ENCODE results near the gene ITPKC. TPM values are rescaled to one million over a fixed set of nuclear protein-coding genes. Genes with fewer than 3 reads are reported as not detected.

The ITPKC gene
- total and polyA plus RNA-seq, 10 of the 15 experiments (the other 5 are each of a cell fraction or from before 2014, with no cell fraction given), result 0.03 to 6.4 (median 3.5) TPM

DNA sequence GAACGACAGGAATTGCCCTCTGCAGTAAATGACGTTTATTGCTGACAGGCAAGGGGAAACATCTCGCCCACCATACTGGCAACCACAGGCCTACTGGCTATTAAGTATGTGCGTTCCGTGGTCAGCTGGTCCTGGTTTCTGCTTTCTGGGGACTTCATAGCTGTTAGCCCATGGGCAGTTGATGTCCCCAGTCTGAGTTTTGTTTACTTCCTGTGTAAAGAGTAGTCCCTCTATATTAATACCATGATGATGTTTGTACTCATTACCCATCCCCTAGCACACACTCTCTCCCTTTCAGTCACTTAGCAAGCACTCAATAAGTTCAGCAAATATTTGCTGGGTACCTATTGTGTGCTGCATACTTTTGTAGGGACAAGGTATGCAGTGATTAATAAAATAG lies 52.0 kb downstream of the ITPKC start (continued):
- TF ChIP-seq, protein P1, sequence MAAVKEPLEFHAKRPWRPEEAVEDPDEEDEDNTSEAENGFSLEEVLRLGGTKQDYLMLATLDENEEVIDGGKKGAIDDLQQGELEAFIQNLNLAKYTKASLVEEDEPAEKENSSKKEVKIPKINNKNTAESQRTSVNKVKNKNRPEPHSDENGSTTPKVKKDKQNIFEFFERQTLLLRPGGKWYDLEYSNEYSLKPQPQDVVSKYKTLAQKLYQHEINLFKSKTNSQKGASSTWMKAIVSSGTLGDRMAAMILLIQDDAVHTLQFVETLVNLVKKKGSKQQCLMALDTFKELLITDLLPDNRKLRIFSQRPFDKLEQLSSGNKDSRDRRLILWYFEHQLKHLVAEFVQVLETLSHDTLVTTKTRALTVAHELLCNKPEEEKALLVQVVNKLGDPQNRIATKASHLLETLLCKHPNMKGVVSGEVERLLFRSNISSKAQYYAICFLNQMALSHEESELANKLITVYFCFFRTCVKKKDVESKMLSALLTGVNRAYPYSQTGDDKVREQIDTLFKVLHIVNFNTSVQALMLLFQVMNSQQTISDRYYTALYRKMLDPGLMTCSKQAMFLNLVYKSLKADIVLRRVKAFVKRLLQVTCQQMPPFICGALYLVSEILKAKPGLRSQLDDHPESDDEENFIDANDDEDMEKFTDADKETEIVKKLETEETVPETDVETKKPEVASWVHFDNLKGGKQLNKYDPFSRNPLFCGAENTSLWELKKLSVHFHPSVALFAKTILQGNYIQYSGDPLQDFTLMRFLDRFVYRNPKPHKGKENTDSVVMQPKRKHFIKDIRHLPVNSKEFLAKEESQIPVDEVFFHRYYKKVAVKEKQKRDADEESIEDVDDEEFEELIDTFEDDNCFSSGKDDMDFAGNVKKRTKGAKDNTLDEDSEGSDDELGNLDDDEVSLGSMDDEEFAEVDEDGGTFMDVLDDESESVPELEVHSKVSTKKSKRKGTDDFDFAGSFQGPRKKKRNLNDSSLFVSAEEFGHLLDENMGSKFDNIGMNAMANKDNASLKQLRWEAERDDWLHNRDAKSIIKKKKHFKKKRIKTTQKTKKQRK (IDR thresholded peaks at IDR 0.05; ENCODE audit: low read depth, low read length), result no peak
- TF ChIP-seq CBFB (IDR thresholded peaks at IDR 0.05; ENCODE audit: low read depth), result no peak
- TF ChIP-seq POLR2AphosphoS5 (IDR thresholded peaks at IDR 0.05; ENCODE audit: low read length), result no peak
- no peak for TF ChIP-seq EGR1 (IDR thresholded peaks at IDR 0.05; ENCODE audit: borderline replicate concordance in 1 of 2, low read depth in 2 of 2, low read length in 2 of 2)
- TF ChIP-seq, protein P2, sequence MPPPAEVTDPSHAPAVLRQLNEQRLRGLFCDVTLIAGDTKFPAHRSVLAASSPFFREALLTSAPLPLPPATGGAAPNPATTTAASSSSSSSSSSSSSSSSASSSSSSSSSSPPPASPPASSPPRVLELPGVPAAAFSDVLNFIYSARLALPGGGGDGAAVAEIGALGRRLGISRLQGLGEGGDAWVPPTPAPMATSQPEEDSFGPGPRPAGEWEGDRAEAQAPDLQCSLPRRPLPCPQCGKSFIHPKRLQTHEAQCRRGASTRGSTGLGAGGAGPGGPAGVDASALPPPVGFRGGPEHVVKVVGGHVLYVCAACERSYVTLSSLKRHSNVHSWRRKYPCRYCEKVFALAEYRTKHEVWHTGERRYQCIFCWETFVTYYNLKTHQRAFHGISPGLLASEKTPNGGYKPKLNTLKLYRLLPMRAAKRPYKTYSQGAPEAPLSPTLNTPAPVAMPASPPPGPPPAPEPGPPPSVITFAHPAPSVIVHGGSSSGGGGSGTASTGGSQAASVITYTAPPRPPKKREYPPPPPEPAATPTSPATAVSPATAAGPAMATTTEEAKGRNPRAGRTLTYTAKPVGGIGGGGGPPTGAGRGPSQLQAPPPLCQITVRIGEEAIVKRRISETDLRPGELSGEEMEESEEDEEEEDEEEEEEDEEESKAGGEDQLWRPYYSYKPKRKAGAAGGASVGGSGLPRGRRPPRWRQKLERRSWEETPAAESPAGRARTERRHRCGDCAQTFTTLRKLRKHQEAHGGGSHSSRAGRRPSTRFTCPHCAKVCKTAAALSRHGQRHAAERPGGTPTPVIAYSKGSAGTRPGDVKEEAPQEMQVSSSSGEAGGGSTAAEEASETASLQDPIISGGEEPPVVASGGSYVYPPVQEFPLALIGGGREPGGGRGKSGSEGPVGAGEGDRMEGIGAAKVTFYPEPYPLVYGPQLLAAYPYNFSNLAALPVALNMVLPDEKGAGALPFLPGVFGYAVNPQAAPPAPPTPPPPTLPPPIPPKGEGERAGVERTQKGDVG (CRISPR knock-in tag; IDR thresholded peaks at IDR 0.05), result no peak
- TF ChIP-seq, protein P3, sequence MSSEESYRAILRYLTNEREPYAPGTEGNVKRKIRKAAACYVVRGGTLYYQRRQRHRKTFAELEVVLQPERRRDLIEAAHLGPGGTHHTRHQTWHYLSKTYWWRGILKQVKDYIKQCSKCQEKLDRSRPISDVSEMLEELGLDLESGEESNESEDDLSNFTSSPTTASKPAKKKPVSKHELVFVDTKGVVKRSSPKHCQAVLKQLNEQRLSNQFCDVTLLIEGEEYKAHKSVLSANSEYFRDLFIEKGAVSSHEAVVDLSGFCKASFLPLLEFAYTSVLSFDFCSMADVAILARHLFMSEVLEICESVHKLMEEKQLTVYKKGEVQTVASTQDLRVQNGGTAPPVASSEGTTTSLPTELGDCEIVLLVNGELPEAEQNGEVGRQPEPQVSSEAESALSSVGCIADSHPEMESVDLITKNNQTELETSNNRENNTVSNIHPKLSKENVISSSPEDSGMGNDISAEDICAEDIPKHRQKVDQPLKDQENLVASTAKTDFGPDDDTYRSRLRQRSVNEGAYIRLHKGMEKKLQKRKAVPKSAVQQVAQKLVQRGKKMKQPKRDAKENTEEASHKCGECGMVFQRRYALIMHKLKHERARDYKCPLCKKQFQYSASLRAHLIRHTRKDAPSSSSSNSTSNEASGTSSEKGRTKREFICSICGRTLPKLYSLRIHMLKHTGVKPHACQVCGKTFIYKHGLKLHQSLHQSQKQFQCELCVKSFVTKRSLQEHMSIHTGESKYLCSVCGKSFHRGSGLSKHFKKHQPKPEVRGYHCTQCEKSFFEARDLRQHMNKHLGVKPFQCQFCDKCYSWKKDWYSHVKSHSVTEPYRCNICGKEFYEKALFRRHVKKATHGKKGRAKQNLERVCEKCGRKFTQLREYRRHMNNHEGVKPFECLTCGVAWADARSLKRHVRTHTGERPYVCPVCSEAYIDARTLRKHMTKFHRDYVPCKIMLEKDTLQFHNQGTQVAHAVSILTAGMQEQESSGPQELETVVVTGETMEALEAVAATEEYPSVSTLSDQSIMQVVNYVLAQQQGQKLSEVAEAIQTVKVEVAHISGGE (CRISPR knock-in tag; IDR thresholded peaks at IDR 0.05), result no peak
- no peak for TF ChIP-seq SRF (IDR thresholded peaks at IDR 0.05; ENCODE audit: low read depth in 2 of 2, low read length in 2 of 2)

All from GM12878 (cell line).